CD4-positive, alpha-beta T cell treated with Interleukin-12 subunit alpha and Interleukin-12 subunit beta, for 1 hour (primary cell): ENCODE measurements around the gene BTNL9.
"Not testable (repeated sequence)": the region's sequence is repeated elsewhere in the genome, so short reads cannot be mapped to it uniquely, and the experiment has no call there.

ENCODE experiments used
- DNase-seq: peaks from one replicate; pipeline ENCODE4 v3.0.0-alpha.2; 2020

Gene BTNL9

DNA sequence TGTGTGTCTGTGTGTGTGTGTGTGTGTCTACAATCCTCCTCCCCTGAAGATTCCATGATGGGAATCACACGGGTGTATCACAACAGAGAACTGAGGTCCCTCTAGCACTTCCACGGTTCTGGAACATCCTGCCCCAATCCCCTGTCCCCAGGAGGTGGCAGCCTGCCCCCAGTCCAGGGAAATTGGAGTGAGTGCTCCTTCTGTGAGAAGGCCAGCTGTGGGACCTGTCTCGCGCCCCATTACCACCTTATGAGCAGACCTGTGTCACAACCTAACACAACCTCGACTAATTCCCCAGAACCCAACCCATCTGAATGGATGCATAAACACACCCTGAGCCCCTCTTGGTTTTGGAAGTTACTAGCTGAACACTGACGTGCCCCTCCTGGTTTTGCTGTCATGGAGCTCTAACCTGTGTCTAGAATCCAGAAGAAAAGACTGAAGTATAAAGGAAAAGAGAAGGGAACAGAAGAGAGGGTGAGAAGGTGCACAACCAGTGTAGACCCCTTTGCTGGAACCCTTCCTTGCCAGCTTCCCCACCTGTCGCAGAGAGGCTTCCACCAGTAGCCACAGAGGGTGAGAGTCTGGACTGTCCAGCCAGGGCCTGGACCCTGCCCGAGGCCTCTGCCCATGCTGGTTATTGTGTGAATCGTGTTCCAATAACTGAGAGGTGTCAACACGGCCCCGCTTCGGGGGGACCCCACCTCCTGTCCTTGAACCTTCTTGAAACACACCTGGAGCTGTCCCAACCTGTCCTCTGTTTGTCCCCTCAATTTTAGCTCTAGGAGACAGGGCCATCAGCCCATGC, 3.4 kb downstream of the BTNL9 start:
- no peak for DNase-seq

DNA sequence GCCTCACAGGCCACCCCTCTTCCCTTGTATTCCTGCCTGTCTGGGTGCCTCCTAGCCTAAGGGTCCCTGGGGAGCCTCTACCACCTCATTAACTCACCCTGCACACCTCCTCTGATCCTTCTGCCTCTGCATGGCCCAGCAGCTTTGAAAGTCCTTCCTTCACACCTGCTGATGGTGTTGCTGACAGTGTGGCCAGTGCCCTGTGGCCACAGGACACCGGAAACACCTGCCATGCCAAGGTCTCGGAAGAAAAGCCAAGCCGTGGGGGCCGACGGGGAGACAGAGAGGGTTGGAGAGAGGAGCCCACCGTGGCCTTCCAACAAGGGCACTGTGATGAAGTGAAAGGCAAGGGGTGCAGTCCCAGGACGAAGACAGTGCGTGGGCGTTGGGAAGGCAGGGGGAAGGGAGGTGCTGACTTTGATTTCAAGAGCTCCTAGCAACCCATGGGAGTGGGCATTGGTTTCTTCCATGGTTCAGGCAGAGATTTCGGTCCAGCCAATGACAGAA, 4.1 kb downstream of the BTNL9 start:
- no peak for DNase-seq

DNA sequence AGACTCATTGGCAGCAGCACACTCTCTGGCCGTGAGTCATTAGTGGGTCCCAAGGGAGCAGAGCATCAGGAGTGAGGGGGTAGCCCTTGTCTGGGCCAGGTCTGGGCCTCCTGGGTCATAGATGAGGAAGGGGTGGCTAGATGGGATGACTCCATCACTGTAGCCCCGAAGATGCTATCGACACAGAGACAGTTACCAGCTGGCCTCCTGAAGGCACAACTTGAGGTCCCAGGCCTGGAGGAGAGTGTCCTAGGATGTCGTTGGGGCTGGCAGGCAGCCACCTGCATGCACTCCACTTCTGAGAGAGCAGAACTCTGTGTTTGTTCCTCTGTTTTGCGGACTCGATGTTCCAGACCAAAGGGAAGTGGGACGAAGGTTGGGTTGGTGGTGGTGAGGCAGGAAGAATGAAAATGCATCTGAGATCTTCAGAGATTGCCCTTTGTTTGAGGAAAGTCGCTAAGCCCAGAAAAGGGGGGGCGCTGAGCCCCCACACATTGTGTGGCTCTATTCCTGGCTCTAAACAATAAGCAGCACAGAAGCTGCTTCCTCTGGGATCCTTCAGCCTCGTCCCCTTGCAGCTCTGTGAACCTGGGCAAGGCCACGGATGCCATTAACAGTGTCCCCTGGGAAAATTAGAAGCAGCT, 4.7 kb downstream of the BTNL9 start:
- no peak for DNase-seq

DNA sequence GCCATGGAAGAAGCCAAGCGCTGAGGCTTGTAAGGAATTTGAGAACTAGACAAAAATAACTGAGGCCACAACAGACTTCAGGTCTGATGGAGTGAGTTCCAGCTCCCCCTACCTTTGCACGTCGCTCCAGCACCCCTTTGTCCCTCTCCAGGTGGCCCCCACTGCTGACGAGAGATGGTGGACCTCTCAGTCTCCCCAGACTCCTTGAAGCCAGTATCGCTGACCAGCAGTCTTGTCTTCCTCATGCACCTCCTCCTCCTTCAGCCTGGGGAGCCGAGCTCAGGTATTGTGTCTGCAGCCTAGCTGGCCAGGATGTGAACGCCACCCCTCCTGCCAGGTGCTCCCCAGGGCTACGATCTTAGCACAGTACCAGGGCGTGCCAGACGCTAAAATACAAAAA, 5.2 kb downstream of the BTNL9 start:
- no peak for DNase-seq

DNA sequence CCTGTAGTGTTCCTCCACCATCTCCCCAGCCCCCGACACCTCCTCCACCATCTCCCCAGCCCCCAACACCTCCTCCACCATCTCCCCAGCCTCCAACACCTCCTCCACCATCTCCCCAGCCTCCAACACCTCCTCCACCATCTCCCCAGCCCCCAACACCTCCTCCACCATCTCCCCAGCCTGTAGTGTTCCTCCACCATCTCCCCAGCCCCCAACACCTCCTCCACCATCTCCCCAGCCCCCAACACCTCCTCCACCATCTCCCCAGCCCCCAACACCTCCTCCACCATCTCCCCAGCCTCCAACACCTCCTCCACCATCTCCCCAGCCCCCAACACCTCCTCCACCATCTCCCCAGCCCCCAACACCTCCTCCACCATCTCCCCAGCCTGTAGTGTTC, 5.8 kb downstream of the BTNL9 start:
- DNase-seq: not testable (repeated sequence)

DNA sequence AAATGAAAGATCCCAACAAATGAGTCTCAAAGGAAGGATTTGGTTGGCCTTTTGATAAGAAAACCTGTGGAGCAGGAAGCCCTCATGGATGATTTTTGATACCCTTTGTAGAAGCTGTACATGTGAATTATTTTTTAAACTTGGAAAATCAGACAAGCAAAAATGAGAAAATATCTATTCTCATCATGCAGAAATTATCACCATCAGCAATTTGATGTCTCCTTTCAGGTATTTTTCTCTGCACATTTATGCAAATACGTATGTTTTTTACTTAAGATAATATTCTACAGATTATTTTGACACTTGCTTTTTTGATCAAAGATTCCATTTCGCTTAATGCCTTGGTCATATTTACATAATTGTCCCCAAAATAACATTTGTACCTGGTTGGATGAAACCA, 7.2 kb downstream of the BTNL9 start:
- DNase-seq: no peak

DNA sequence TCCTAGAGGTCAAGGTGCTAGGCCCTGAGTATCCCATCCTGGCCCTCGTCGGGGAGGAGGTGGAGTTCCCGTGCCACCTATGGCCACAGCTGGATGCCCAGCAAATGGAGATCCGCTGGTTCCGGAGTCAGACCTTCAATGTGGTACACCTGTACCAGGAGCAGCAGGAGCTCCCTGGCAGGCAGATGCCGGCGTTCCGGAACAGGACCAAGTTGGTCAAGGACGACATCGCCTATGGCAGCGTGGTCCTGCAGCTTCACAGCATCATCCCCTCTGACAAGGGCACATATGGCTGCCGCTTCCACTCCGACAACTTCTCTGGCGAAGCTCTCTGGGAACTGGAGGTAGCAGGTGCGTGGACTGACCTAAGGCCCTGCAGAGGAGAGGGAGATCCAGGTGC, 7.9 kb downstream of the BTNL9 start:
- no peak for DNase-seq

DNA sequence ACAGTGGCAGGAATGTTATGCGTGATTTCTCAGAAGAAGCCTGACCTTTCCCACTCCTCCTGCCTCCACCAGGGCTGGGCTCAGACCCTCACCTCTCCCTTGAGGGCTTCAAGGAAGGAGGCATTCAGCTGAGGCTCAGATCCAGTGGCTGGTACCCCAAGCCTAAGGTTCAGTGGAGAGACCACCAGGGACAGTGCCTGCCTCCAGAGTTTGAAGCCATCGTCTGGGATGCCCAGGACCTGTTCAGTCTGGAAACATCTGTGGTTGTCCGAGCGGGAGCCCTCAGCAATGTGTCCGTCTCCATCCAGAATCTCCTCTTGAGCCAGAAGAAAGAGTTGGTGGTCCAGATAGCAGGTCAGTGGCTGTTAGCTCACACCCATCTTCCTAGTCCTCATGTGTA, 9.9 kb downstream of the BTNL9 start:
- DNase-seq: no peak

DNA sequence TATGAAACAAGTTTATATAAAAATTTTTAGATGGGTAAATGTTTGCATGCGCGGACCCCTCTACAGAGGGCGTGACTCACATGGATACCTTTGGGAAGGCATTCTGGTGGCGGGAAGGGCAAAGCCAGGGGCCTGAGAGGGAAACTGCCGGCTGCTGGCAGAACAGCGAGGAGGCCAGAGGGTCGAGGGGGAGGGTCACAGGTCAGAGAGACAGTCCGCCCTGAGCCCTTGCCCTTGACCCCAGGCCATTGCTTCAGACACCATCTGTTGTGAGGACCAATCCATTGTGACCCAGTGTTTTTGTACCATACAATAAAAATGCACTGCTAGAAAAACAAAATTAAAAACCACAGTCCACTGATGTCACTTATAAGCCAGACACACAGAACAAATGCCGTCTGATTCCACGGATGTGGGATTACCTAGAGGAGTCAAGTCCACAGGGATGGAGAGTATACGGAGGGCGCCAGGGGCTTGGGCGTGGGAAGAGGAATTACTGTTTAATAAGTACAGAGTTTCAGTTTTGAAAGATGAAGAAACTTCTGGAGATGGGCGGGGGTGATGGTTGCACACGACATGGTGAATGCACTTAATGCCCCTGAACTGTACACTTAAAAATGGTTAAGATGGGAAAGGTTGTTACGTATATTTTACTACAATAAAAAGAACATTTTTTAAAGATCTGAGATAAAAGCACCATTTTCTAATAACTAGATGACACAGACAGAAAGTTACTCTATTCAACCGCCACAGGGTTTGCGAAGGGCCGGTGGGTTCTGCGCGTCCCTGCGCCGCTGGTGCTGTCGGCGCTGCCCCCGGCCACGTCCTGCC, 12.0 kb downstream of the BTNL9 start:
- DNase-seq: no peak

DNA sequence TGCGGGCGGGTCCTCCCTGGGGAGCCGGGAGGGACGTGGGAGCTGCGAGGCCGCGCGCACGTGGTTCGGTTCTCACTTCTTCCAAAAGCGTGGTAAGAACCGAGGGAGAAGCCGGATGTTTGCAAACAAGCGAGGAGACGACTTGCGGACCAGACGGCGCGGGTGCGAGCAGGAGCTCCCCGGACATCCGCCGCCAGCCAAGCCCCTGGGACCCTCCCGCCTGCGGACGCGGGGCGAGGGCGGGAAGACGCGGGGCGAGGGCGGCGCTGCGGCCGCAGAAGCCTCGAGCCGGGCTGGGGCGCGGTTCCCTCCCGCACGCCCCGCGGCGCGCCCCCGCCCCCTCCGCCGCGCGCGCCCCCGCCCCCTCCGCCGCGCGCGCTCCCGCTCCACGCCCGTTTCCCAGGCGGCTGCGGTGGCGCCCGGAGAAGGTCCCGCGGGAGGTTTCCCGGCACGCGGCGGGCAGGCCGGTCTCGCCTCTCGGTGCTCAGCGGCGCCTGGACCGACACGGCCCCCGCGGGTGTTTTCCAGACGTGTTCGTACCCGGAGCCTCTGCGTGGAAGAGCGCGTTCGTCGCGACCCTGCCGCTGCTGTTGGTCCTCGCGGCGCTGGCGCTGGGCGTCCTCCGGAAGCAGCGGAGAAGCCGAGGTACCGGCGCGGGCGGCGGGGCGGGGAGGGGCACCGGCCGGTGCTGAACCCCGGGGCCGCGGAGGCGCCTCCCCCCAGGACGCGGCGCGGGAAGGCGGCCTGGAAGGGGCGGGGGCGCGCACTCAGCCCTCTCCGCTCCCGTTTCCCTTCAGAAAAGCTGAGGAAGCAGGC, 12.8 kb downstream of the BTNL9 start:
- DNase-seq: peak; percentile 8

DNA sequence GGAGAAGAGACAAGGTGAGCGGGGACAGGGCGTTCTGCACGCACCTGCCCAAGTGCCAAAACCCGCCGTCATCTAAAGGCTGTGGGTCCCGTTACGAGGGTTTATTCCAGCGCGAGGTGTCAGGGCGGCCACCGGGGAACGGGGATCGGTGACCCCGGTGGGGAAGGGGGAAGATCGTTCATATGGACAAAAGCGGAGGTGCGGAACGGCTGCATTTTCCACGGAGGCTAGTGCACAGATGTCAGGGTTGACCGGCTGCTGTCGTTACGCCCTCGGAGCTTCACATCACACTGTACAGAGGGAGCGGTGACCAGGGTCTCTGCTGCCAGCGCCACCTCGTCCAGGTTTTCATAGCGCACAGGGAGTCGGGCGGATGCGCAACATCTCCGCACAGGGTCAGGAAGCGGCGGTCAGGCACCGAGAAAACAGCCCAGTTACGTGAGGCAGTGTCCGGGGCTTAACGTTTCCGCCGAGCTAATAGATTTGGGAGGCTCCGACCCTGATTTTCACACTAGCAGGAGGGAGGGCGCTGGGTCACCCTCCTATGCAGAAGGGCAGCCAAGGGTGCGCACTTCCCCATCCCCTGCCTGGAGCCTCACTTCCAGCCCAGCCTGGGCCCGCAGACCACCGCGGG, 13.5 kb downstream of the BTNL9 start:
- no peak for DNase-seq

DNA sequence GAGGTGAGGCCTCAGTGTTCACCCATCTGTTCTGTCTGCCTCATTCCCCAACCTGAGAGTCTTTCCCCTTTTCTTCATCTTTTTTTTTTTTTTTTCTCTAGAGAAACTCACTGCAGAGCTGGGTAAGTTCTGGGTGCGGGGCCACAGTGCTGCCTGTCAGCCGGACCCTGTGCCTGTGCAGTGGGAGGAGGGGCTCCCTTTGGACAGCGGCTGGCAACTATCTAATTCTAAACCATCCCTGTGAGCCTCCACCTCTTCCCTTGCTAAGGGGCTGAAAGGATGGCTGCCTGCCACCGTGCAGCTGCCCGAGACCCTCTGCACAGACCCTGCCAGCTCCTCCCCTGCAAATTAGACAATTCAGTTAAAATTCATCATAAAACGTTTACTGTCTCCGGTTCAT, 14.1 kb downstream of the BTNL9 start:
- DNase-seq: no peak

DNA sequence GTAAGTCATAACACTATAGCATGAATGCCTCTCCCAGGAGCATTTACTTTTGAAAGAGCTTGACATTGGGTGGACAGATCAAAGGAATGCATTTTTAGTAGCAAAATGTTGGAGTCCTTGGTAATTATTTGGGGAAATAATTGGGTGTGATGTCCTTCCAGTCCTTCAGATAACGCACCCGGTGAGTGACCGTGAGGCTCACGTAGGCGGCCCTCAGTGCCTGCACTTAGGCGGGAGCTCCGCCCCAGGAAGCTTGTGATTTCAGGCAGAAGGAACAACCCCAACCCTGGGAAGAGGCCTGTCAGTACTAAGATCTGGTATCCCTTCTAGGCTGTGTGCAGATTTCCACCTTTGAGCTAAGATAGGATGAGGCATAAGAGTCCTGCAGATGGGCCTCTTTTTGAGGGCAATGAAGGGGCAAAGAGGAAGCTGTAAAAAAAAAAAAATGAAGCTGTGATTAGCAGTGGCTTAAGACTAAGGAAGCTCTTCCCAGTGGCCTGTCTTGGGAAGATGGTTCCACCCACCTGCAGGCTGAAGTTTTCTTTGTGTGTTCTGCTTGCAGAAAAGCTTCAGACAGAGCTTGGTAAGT, 14.9 kb downstream of the BTNL9 start:
- no peak for DNase-seq

DNA sequence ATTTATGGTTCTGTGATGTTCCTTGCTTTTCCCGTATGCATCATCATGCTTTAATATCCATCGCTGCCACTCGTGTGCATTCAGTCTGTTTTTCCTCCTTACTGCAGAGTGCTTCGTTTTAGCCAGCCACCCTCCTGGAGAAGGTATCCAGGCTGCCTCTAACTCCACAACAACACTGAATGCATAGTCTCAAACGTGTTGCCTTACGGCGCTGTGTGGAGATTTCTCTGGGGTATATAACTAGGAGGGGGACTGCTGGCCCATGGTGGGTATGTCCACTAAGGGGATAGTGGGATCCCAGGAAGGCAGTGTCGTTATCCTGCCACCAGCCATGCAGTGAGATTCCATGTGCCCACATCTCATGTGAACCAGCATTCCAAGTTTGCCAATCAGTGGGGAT, 16.4 kb downstream of the BTNL9 start:
- DNase-seq: no peak

DNA sequence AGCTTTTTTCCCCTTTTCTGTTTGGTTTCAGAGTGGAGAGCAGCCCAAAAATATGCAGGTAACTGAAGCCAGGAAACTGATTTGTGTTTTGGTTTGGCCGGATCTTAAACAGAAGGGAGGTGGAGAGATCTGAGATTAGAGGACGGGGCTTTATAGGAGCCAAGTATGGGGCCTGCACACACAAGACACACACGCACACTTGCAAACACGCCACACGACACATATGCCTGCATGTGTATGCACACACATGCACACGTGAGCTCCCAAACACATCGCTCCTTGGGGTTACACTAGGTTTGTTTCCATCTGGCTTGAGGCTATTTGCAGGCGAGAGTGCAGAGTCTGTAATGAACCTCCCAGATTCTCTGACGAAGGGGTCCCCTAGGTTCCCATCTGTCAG, 18.3 kb downstream of the BTNL9 start:
- DNase-seq: no peak

DNA sequence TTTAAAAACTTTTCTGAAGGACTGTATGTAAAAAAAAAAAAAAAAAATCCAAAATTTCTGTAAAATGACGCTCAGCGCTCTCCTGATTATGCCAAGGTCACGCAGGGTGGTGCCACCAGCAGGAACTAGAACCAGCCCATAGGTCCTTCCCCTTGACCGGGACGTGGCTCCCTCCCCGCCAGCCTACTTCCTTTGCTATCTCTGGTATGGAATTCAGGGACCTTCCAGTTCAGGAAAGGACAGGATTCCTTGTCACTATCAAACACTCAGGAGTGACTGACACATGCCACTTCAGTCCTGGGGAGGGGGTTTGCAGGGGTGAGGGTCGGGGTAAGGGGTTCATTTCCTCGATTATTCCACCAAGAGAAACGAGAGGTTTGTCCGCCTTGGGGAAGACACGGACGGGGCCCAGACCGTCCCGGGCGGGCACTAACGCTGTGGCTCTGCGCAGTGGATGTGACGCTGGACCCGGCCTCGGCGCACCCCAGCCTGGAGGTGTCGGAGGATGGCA, 18.8 kb downstream of the BTNL9 start:
- DNase-seq: no peak

DNA sequence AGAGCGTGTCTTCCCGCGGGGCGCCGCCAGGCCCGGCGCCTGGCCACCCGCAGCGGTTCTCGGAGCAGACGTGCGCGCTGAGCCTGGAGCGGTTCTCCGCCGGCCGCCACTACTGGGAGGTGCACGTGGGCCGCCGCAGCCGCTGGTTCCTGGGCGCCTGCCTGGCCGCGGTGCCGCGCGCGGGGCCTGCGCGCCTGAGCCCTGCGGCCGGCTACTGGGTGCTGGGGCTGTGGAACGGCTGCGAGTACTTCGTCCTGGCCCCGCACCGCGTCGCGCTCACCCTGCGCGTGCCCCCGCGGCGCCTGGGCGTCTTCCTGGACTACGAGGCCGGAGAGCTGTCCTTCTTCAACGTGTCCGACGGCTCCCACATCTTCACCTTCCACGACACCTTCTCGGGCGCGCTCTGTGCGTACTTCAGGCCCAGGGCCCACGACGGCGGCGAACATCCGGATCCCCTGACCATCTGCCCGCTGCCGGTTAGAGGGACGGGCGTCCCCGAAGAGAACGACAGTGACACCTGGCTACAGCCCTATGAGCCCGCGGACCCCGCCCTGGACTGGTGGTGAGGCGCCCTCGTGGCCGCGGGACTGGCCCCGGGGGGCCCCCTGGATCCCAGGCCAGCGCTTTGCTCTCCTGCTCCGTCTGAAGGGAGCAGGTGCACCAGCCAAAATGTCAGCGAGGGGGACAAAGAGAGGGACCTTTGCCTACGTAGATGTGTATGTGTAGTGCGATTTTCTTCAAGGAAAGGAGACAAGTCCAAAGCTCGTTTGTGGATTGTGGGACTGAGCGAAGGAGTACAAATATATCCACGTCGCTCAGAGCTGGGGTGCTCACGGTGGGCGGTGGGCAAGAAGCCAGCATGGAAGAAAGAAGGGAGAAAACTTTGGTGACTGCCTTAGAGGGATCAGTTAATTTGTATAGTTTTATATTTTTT, 19.5 kb downstream of the BTNL9 start:
- no peak for DNase-seq

DNA sequence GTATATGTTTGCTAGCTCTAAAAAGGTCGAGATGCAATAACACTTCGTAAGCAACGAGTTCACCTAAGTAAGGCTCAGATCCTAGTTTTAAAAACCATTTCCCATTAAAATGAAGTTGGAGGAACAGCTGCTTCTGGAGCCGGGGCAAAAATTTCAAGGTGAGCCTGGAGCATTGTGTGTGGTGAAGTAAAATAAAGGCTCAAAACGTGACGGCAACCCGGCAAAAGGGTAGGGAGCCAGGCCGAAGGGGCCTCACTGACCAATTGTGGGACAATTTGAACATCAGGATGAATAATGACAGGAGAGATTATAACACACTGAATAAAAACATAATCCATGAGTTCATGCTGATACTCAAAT, 20.1 kb downstream of the BTNL9 start:
- DNase-seq: no peak

DNA sequence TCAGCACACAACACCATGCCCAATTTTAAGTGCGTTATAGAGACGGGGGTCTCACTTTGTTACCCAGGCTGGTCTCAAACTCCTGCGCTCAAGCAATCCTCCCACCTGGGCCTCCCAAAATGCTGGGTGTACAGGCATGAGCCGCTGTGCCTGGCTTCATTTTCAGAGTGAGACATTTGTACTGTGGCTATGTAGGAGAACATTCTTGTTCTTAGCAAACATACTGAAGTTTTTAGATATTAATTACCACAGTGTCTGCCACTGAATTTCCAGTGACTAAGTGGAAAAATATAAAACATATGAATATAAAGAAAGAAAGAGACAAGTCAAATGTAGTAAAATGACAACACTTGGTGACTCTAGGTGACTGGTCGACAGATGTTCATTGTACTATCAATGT, 20.9 kb downstream of the BTNL9 start:
- no peak for DNase-seq

DNA sequence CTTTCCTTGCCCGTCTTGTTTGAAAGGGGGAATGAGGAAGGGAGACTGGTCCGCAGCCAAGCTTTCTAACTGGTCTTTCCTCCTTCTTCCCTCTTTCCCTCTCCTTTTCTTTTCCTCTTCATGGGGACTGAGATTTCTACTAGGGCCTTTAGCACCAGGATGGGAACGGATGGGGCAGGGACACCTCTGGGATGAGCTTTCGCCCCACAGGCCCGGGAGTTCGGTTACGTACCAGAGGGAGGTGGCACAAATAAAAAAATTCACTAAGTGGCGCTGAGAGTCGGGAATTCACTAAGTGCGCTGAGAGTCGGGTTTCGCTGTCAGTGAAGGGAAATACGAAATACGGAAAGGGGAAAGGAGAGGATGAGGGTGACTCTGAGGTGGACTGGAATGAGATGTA, 21.6 kb downstream of the BTNL9 start:
- no peak for DNase-seq

DNA sequence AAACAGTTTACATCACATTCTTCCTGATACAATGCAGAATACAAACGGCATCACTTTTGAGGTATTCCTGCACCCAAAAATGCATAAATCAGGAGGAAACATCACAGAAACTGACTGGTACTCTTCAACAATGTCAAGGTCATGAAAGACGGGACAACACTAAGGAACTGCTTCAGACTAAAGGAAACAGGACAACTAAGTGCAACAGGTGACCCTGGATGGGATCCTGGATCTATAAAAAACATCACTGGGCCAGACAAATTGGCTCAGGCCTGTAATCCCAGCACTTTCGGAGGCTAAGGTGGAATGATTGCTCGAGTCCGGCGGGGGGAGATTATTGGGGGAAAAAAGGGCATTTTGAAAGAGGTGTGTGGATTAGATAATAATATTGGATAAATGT, 22.6 kb downstream of the BTNL9 start:
- no peak for DNase-seq
